OCI-LY3 (cell line): ENCODE results near the gene CLCA1.

ENCODE experiments used
- H2AFZ ChIP-seq: fragments of 200-600, 300-600 bp; shearing (Covaris generic); 2 replicates; pipeline ENCODE4 v1.6.0; 2014; ENCODE audit warnings: antibody characterized with exemption, low read depth, low read length
- H3K27ac ChIP-seq: fragments of 200-600, 300-600 bp; sonication (generic); 2 replicates; pipeline ENCODE4 v1.5.1; 2014; ENCODE audit warnings: mild to moderate bottlenecking, low read length, moderate library complexity, mixed read lengths
- H3K27me3 ChIP-seq: fragments of 200-600, 300-600 bp; sonication (generic); 2 replicates; pipeline ENCODE4 v1.6.1; 2014; ENCODE audit warnings: low read depth, low read length, mixed read lengths
- H3K36me3 ChIP-seq: fragments of 200-600, 300-600 bp; sonication (generic); replicated peaks from 2 replicates; pipeline ENCODE3; 2014; ENCODE audit warnings: low read depth, low read length, mixed read lengths
- H3K4me1 ChIP-seq: fragments of 300-600, 200-600 bp; sonication (generic); 2 replicates; pipeline ENCODE4 v1.6.1; 2014; ENCODE audit warnings: low read length, mixed read lengths
- H3K4me2 ChIP-seq: fragments of 200-600, 300-600 bp; sonication (generic); 2 replicates; pipeline ENCODE4 v1.6.1; 2014; ENCODE audit warnings: low read length, mixed read lengths
- H3K4me3 ChIP-seq: fragments of 300-600, 200-600 bp; sonication (generic); 2 replicates; pipeline ENCODE4 v1.5.1; 2014; ENCODE audit warnings: antibody characterized with exemption, mild to moderate bottlenecking, low read length, moderate library complexity
- H3K79me2 ChIP-seq: fragments of 300-600, 200-600 bp; shearing (Covaris generic); 2 replicates; pipeline ENCODE4 v1.6.1; 2014; ENCODE audit warnings: mild to moderate bottlenecking, low read length, mixed read lengths
- H3K9ac ChIP-seq: fragments of 300-600, 200-600 bp; shearing (Covaris generic); 2 replicates; pipeline ENCODE4 v1.6.0; 2014; ENCODE audit warnings: mild to moderate bottlenecking, low read length, moderate library complexity
- H3K9me3 ChIP-seq: fragments of 200-600, 300-600 bp; shearing (Covaris generic); 2 replicates; pipeline ENCODE4 v1.6.1; 2014; ENCODE audit warnings: low read length, mixed read lengths; ENCODE audit not compliant: insufficient read depth
- H4K20me1 ChIP-seq: fragments of 200-600, 300-600 bp; sonication (generic); 2 replicates; pipeline ENCODE4 v1.6.1; 2016; ENCODE audit warnings: low read length, mixed read lengths; ENCODE audit not compliant: insufficient read depth
- EZH2phosphoT487 ChIP-seq: fragments of 200-600 bp; shearing (Covaris generic); IDR thresholded peaks from 2 replicates; pipeline ENCODE4 v1.6.1; 2018; ENCODE audit warnings: antibody characterized with exemption, mixed run types, low read depth
- TF ChIP-seq, protein P1 (sequence below): fragments of 200-600, 300-600 bp; sonication (generic); IDR thresholded peaks from 2 replicates; pipeline ENCODE4 v1.5.1; 2014; ENCODE audit warnings: antibody characterized with exemption, low read length, low read depth

CLCA1 gene

GRCh38 chr1:86489242-86489878 lies 20.6 kb downstream of the CLCA1 start:
- Histone ChIP-seq H3K36me3 (no peaks in the 10 kb centered on the region), H3K4me1 (0 out of 2 replicates have a peak, but pooled peaks cover 2% of the 10 kb centered on the region), H3K4me3 (no peak overlapping the region), H3K4me2 (no peak overlapping the region), H3K9me3 (no peaks in the 10 kb centered on the region), H2AFZ (no peak overlapping the region), H3K79me2 (no peaks in the 10 kb centered on the region), H4K20me1 (no peaks in the 10 kb centered on the region), H3K9ac (no peak overlapping the region), H3K27me3 (no peaks in the 10 kb centered on the region), H3K27ac (no peak overlapping the region)
- no peak for TF ChIP-seq EZH2phosphoT487
- TF ChIP-seq, protein P1, sequence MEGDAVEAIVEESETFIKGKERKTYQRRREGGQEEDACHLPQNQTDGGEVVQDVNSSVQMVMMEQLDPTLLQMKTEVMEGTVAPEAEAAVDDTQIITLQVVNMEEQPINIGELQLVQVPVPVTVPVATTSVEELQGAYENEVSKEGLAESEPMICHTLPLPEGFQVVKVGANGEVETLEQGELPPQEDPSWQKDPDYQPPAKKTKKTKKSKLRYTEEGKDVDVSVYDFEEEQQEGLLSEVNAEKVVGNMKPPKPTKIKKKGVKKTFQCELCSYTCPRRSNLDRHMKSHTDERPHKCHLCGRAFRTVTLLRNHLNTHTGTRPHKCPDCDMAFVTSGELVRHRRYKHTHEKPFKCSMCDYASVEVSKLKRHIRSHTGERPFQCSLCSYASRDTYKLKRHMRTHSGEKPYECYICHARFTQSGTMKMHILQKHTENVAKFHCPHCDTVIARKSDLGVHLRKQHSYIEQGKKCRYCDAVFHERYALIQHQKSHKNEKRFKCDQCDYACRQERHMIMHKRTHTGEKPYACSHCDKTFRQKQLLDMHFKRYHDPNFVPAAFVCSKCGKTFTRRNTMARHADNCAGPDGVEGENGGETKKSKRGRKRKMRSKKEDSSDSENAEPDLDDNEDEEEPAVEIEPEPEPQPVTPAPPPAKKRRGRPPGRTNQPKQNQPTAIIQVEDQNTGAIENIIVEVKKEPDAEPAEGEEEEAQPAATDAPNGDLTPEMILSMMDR, result no peak

- Histone ChIP-seq H3K27me3 (no peaks in the 10 kb centered on the region), H3K79me2 (no peaks in the 10 kb centered on the region), H3K9ac (no peak overlapping the region), H3K4me2 (no peak overlapping the region), H3K4me3 (no peak overlapping the region), H3K9me3 (no peaks in the 10 kb centered on the region), H4K20me1 (no peaks in the 10 kb centered on the region), H3K36me3 (no peaks in the 10 kb centered on the region), H3K27ac (no peak overlapping the region), H2AFZ (no peak overlapping the region), H3K4me1 (0 out of 2 replicates have a peak, but pooled peaks cover 2% of the 10 kb centered on the region)
- no peak for TF ChIP-seq EZH2phosphoT487
- TF ChIP-seq, protein P1, result no peak
Observed at GRCh38 chr1:86491171-86491950, 22.6 kb downstream of the CLCA1 start.

DNA sequence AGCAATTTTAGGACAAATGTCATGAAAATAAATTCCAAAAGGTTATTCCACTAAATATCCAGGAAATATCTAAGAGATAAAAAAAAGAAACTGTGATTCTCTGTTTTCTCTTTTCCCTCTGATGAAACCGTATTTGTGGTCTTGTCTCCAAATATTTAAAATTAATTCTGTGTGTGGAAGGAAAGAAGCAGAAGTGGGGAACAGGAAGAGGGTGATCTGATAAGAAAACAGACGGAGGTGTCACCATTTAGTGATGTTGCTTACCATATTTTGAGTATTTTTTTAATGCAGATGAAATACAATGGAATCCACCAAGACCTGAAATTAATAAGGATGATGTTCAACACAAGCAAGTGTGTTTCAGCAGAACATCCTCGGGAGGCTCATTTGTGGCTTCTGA lies 29.6 kb downstream of the CLCA1 start:
- TF ChIP-seq EZH2phosphoT487, result no peak
- TF ChIP-seq, protein P1, result no peak
- Histone ChIP-seq H2AFZ (no peak overlapping the region), H3K4me1 (peaks cover 14% of the 10 kb centered on the region), H3K4me3 (no peak overlapping the region), H4K20me1 (no peaks in the 10 kb centered on the region), H3K79me2 (no peaks in the 10 kb centered on the region), H3K9me3 (no peaks in the 10 kb centered on the region), H3K36me3 (no peaks in the 10 kb centered on the region), H3K27me3 (no peaks in the 10 kb centered on the region), H3K4me2 (no peak overlapping the region), H3K27ac (no peak overlapping the region), H3K9ac (no peak overlapping the region)

- TF ChIP-seq EZH2phosphoT487, result no peak
- TF ChIP-seq, protein P1, result peak; percentile 98
- no peak overlapping the region for H2AFZ ChIP-seq
- H3K4me3 ChIP-seq, result no peak overlapping the region
- no peak overlapping the region for H3K4me2 ChIP-seq
- no peaks in the 10 kb centered on the region for H3K79me2 ChIP-seq
- no peaks in the 10 kb centered on the region for H3K9me3 ChIP-seq
- H3K4me1 ChIP-seq, result peaks cover 15% of the 10 kb centered on the region
- H3K9ac ChIP-seq, result no peak overlapping the region
- H3K36me3 ChIP-seq, result no peaks in the 10 kb centered on the region
- H4K20me1 ChIP-seq, result no peaks in the 10 kb centered on the region
- no peaks in the 10 kb centered on the region for H3K27me3 ChIP-seq
- H3K27ac ChIP-seq, result no peak overlapping the region
Observed at GRCh38 chr1:86499987-86500593, 31.4 kb downstream of the CLCA1 start.
